Islet of Langerhans (tissue), 1 donor: ENCODE results near the gene CSNK2A1.
"Not testable (repeated sequence)": the region's sequence is repeated elsewhere in the genome, so short reads cannot be mapped to it uniquely, and the experiment has no call there.

Experiments
- FAIRE-seq: peaks from one replicate; lab custom pipeline; 2011; peaks lifted over from hg19 to GRCh38; lab: Jason Lieb, UNC

CSNK2A1 gene

DNA sequence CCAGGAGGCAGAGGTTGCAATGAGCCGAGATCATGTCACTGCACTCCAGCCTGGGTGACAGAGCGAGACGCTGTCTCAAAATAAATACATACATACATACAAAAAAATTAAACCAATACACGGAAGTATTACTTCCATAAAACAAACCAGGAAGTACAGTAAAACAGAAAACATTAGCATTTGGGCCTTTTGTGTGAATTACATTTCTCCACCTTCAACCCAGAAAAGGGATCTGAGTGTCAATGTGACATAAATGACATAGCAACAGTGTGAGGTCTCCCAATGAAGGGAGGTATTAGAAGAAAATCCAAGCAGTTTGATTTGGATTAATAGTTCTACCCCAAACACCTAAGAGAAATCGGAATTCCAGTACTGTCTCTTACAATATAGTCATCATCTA lies 10.1 kb downstream of the CSNK2A1 start:
- FAIRE-seq, result no peak

DNA sequence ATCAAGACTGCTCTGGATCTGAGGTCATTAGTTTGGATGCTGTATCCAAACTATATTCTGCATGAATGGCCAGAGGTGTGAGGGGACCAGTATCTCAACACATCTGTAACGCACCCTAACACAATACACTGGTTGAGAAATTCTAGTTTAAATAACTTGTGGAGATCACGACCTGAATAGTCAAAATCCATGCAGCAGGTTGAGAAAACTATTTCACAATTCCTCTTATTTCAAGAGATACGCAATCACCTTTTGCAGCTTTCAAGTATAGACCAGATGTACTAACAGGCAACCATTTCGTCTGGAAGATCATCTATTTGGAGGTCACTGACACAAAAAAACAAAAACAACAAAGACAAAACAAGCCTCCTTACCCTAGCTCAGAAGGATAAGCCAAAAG lies 11.1 kb downstream of the CSNK2A1 start:
- FAIRE-seq, result no peak

DNA sequence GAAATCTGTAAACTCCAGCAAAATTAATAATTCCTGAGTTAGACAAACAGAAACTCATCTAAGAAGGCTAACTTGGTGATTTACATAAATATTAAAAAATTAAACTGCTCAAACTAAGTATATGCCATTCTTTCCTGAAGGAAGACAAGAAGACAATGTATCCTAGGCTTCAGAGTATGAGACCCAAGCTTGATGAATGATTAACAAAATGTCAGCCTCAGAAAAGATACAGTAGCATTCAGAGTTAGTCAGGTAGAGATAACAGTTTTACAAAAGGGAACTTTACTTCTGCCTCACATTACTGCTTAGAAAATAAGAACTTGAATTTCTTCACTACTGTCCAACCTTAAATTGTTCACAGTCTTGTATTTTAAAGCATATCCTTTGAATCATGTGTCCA lies 12.0 kb downstream of the CSNK2A1 start:
- no peak for FAIRE-seq

DNA sequence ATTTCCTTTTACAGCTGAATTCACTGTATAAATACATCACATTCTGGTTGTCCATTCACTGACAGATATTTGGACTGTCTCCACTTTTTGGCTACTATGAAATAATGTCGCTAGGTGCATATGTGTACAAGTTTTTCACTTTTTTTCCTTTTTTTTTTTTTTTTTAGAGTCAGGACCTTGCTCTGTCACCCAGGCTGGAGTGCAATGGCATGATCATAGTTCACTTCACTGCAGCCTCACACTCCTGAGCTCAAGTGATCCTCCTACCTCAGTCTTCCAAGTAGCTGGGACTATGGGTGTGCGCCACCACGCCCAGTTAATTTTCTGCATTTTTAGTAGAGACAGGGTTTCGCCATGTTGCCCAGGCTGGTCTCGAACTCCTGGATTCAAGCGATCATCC lies 13.3 kb downstream of the CSNK2A1 start:
- FAIRE-seq, result no peak

DNA sequence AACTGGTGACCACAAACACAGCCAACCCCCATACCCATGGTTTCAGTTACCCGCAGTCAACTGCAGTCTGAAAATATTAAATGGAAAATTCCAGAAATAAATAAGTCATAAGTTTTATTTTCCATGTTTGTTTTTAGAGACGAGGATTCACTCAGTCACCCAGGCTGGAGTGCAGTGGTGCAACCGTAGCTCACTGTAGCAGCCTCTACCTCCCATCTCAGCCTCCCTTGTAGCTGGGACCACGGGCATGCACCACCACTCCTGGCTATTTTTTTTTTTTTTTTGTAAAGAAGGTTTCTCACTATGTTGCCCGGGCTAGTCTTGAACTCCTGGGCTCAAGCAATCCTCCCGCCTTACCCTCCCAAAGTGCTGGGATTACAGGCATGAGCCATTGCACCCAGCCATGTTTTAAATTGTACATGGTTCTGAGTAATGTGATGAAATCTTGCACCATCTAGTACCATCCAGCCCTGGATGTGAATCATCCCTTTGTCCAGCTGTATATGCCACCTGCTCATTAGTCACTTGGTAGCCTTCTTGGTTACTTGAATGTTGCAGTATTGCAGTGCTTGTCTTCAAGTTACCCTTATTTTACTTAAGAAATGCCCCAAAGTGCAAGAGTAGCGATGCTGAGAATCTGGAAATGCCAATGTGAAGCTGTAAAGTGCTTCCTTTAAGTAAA lies 14.5 kb downstream of the CSNK2A1 start:
- FAIRE-seq, result no peak

DNA sequence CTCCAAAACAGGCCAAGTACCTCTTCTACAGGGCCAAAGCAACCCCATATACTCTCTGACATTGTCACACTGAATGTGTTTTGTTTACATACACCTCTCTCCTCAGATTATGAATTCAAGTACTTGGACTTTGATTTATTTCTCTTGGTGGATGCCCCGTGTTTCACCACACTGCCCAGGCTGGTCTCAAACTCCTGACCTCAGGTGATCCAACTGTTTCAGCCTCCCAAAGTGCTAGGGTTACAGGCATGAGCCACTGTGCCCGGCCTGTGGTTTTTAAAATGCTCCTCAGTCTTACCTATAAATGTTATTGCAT lies 16.1 kb downstream of the CSNK2A1 start:
- FAIRE-seq, result no peak

DNA sequence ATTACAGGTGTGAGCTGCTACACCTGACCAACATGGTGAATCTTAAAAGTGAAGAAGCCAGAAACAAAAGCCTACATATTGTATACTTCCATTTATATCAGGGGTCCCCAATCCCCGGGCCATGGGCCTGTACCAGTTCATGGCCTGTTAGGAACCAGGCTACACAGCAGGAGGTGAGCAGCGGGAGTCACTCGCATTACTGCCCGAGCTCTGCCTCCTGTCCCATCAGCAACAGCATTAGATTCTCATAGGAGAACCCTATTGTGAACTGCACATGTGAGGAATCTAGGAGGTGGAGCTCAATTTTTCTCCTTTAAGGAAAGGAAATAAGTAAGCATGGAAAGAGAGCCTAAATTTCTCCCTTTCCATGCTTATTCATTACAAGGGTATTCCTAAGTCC lies 21.7 kb downstream of the CSNK2A1 start:
- no peak for FAIRE-seq

DNA sequence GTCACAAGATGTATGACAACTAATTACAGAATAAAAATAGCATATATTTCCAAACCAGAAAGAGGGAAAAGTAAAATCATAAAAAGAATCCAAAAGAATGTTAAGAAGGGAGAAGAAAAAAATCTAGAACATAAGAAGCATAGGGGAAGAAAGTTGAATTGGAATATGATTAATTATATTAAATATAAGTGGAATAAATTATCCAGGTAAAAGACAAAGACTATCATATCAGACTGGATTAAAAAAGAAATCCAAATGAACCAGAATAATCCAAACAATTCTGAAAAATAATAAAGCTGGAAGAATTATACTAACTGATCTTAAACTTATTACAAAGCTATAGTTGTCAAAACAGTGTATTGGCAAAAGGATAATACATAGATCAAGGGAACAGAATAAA lies 23.6 kb downstream of the CSNK2A1 start:
- FAIRE-seq, result no peak

DNA sequence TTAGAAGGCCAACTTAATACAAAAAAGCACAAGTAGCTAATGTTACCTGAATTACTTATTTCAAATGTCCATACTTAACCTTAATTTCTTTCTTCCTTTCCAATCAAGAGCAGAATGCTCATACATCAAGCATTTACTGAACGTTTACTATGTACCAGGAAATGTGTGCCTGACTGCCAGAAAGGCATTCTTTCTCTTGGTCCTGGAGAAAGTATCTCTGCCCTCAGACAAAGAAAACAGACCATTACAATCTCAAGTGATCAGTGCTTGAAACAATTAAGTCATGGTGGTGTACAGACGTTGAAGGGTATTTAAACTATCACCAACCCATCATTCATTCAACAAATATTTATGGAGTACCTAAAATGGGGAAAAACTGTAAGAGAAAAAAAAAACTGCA lies 26.4 kb downstream of the CSNK2A1 start:
- FAIRE-seq, result no peak

DNA sequence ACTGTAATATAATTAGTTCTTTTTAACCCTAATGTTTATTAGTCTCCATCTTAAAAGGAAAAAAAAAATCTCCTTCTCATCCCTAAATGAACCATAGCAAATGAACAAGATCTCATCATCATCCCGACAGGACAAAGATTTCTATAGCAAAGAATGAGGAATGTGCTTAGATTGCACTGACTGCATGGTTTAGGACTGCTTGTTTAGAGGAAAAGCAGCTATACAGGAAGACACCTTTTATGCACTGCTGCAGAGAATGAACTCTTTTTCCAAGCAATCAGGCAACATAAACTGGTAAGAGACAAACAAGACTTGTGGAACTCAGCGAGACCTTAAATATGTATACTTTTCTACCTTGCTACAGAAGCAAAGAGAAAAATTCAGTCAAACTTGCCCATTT lies 26.8 kb downstream of the CSNK2A1 start:
- no peak for FAIRE-seq

DNA sequence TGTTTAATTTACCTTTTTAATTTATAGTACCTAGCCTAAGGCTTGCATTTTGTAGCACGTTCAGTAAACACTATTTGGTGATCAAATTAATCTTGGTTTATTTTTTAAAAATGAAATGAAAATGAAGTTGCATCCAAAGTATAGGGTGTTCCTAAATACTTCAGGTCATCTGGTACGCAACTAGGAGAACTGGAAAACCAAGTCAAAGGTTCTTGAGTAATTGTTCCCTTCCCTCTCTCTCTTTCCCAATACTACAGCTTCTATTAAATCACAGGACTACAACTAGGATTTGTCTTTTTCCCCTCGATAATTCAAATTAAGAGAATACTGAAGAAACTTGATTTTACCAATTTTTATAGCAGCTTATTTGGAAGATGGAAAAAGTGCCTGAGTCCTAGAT lies 27.9 kb downstream of the CSNK2A1 start:
- FAIRE-seq, result no peak

DNA sequence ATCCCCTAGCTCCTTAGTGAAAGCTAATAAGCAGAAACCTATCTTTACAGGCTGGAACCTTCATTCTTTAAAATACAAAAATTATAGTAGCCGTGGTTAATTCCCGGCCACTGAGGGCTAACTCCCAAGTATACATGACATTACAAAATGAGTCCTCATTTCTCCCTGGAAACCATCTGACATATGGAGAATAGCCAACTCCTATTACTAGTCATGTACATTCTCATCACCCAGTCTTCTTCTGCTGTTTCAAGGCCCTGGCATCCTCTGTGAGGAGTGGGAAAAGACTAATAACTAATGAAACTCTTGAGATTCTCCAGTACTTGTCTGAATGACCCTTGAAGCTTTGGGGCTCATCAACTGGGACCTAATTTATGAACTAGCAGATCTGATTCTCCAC lies 30.2 kb downstream of the CSNK2A1 start:
- peak; percentile 30 for FAIRE-seq

DNA sequence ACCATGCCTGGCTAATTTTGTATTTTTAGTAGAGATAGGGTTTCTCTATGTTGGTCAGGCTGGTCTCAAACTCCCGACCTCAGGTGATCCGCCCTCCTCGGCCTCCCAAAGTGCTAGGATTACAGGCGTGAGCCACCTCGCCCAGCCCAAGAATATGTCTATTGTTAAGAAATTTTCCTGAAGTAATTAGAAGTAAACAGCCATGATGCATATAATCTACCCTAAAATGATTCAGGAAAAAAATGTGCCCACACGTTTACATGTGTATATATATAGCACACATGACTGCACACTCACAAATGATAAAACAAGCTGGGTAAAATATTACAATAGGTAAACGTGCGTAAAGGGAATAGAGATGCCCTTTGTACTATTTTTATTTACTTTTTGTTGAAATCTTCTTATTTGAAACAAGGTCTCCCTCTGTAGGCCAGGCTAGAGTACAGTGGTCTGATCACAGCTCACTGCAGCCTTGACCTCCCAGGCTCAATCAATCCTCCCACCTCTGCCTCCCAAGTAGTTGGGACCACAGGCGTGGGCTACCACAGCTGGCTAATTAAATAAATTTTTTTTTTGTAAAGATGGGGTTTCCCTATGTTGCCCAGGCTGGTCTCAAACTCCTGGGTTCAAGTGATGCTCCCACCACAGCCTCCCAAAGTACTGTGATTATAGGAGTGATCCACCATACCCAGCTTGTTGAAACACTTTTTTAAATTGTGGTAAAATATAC lies 33.1 kb downstream of the CSNK2A1 start:
- FAIRE-seq, result not testable (repeated sequence)

DNA sequence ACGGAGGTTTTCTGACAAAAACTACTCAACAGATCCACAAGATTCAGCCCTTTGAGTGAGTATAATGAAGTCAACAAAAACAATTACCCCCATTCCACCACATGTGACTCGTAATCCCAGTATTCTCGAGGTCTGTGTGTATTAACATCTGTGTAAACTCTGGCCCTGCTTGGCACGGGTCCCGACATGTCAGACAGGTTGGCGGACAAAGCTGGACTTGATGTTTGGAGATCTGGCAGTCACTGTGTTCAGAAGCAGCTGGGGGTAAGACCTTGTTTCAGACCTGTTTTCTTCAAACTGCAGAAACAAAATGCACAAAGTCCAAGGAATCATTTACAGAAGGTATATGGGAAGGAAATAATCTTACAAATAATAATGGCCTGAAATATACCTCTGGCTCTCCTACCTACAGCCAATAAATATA lies 35.2 kb downstream of the CSNK2A1 start:
- not testable (repeated sequence) for FAIRE-seq

DNA sequence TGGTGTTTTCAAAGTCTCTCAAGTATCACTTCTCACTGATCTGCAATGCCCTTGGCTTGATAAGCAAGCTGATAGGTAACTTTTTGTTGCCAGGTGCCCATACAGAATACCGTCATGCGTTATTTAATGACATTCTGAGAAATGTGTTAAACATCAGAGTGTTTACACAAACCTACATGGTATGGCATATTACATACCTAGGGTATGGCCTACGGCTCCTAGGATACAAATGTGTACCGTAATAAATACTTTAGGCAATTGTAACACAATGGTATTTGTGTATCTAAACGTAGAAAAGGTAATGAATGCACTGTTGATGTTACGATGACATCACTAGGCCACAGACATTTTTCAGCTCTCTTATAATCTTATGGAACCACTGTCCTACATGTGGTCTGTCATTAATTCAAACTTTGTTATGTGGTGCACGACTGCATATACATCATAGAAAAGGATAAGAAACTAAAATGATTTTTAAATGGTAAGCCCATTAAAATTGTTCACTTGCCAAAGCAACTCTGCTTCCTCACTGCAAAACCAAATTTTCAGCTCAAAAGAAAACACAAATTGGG lies 35.7 kb downstream of the CSNK2A1 start:
- FAIRE-seq, result no peak

DNA sequence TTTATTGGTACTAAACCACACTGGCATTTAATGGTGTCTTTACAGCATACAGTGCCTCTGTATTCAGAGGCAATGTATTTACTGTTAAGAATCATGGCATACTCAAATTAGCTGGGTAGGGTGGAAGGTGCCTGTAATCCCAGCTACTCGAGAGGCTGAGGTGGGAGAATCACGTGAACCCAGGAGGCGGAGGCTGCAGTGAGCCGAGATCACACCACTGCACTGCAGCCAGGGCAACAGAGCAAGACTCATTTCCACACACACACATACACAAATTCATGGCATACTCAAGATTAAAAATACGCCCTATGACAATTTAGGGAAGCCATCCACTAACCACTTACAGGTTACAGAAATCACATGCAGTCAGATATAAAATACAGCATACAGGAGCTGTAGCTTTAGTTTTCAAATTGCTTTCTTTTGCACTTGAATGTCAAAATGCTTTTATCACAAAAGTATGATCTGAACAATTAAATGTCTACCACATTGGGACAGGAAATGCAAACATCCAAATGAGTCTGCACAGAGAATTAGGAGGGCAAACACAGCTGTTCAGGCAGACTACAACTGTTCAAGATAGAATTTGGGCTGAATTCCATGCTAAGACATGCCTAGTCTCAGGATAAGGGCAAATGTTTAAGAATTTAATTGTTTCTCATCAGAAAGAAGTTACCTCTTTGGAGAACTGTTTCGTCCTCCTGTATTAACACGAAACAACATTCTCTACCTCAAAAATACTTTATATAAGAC lies 36.4 kb downstream of the CSNK2A1 start:
- no peak for FAIRE-seq

DNA sequence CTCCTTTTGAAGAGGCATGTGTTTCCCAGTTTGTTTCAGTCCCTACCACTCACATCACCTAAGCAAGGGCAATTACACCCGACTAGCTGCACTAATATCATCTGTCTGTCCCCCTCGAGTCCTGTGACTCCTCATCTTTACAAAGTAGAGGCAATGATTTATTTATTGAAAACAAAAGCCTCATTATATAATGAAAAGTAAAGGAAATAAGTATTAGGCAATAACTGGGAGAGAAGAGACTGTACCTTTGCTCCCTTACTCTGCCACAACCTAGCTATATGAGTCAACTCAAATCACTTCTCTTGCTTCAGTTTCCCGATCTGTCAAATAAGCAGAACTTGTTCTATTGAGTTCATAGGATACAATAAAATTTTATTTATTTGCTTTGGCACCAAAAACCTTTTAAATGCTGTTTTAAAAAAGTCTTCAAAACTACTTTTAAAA lies 38.9 kb downstream of the CSNK2A1 start:
- no peak for FAIRE-seq

DNA sequence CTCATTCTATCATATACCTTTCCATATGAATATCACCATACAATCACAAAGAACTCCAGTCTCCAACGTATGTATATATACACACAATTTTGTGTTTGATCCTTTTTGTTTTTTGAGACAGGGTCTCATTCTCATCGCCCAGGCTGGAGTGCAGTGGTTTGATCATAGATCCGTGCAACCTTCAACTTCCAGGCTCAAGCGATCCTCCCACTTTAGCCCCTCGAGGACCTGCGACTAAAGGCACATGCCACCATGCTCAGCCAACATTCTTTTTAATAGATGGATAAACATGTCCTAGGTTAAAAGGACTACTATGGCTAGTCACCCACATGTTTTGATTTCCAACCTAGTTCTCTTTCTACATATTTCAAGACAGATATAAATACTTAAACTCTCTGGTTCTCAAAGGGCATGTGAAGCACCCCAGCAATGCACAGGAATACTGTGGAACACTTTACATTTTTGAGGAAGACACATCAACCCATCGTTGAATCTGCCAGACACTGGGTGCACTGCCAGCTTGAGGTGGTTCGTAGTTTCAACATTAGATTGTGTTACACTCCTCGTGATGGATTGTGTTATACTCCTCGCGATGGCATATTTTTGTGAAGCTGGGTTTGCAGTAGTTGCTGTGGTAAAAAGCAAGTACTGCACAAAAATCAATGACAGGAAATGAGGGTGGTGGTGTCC lies 40.4 kb downstream of the CSNK2A1 start:
- FAIRE-seq, result no peak

DNA sequence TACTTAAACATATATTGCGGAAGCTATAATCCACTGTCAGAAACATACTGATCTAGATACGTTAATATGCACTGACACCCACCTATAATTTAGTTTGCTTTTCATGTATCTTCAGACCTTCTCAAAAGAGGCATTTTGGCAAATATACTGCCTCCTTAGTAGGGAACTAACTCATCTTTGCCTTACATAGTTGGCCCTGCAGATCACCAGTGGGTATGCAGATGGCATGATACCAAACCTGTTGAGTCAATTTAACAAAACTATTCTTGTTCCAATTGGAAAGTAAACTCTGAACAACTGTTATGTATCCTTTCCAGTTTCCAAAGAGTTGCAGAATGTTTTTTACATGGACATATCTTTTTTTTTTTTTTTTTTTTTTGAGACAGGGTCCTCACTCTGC lies 45.6 kb downstream of the CSNK2A1 start:
- FAIRE-seq, result no peak

DNA sequence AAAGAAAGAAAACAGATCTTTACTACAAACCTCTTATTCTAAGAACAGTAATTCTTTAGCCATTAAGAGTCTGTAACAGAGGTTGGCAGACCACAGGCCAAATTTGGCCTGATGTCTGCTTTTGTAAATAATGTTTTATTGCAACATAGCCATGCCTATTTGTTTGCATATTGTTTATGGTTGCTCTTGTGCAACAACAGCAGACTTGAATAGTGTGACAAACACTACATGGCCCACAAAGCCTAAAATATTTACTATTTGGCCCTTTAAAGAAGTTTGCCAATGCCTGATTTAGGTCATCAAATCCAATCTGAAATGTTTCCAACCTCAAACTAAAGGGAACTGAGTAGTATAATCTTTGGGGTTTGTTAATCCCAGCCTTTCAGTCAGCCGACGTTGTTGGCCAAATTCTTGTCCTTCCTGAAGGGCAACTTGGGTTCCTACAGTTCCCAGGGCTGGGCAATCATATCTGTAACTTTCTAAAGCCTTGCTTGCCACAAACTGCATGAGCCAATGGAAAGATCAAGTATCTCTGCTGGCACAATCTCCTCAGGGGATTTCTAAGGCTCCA lies 47.4 kb downstream of the CSNK2A1 start:
- no peak for FAIRE-seq

DNA sequence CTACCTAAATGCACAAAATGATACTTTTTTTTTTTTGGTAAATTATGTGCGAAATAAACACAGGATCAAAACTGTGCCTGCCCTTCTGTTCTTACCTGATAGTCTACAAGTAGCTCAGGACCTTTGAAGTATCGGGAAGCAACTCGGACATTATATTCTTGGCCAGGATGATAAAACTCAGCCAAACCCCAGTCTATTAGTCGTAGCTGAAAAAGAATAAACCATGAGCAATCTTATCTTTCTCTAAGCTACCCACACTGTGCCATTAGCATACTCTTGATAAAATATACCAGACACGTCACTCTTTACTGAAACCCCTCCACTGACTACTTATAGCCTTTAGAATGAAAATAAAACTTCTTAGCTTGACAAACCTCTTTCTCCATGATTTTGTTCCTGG lies 51.4 kb downstream of the CSNK2A1 start:
- no peak for FAIRE-seq

DNA sequence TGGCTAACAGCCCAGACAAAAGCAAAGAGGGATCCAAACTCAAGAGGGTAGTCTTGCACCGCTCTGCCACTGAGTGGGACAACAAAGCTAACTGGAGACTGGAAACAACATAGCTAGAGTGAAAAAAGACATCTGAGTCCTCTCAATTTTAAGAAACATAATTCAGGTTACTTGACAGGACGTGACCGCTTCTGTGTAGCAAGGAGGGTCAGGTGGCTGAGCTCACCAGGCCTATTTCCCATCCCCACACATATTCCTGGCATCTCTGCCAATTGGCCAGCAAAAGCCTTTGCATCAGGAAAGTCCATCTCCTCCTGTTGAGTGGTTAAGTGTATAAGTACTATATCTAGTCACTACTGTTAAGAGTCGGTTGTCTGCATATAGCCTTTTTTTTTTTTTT lies 55.9 kb downstream of the CSNK2A1 start:
- FAIRE-seq, result no peak
